ENCODE data around the gene SLC8B1. TPM values are rescaled to one million over a fixed set of nuclear protein-coding genes. Genes with fewer than 3 reads are reported as not detected.

Gene SLC8B1
- polyA plus RNA-seq, 1 donor (not counting 4 experiments of a cell fraction or from before 2014, with no cell fraction given): 8.0 TPM

- TF ChIP-seq EZH2 (IDR thresholded peaks at IDR 0.05; ENCODE audit: low read length): no peak
- TF ChIP-seq, protein P1, sequence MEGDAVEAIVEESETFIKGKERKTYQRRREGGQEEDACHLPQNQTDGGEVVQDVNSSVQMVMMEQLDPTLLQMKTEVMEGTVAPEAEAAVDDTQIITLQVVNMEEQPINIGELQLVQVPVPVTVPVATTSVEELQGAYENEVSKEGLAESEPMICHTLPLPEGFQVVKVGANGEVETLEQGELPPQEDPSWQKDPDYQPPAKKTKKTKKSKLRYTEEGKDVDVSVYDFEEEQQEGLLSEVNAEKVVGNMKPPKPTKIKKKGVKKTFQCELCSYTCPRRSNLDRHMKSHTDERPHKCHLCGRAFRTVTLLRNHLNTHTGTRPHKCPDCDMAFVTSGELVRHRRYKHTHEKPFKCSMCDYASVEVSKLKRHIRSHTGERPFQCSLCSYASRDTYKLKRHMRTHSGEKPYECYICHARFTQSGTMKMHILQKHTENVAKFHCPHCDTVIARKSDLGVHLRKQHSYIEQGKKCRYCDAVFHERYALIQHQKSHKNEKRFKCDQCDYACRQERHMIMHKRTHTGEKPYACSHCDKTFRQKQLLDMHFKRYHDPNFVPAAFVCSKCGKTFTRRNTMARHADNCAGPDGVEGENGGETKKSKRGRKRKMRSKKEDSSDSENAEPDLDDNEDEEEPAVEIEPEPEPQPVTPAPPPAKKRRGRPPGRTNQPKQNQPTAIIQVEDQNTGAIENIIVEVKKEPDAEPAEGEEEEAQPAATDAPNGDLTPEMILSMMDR (optimal IDR thresholded peaks at IDR 0.05 in 1 of 3, IDR thresholded peaks at IDR 0.05 in 1 of 3, conservative IDR thresholded peaks at IDR 0.05 in 1 of 3; ENCODE audit: extremely low read depth in 1 of 3, insufficient read depth in 2 of 3, low read length in 3 of 3): no peak
- Histone ChIP-seq H3K9me1 (ENCODE audit: control insufficient read depth, extremely low read depth, insufficient read depth, low read length) (no peaks in the 10 kb centered on the region), H3K9me3 (ENCODE audit: control insufficient read depth, low read depth, low read length) (no peaks in the 10 kb centered on the region), H3K4me1 (ENCODE audit: control insufficient read depth, extremely low read depth, insufficient read depth, low read length) (peaks cover 5% of the 10 kb centered on the region), H2AFZ (ENCODE audit: control insufficient read depth, low read length) (no peak overlapping the region), H3K27ac (ENCODE audit: control insufficient read depth, insufficient read depth, low read length) (no peak overlapping the region), H3K36me3 (ENCODE audit: control insufficient read depth in 2 of 2, extremely low read depth in 1 of 2, insufficient read depth in 2 of 2, low read length in 2 of 2) (peaks cover 4 to 11% of the 10 kb centered on the region in 2 experiments), H3K27me3 (ENCODE audit: control insufficient read depth, extremely low read depth, insufficient read depth, low read length) (no peaks in the 10 kb centered on the region), H3K79me2 (ENCODE audit: control insufficient read depth, insufficient read depth, low read length) (no peaks in the 10 kb centered on the region), H3K9ac (ENCODE audit: control insufficient read depth, extremely low read depth, insufficient read depth, low read length) (no peak overlapping the region), H3K4me2 (ENCODE audit: control insufficient read depth, extremely low read depth, insufficient read depth, low read depth, low read length) (no peak overlapping the region), H4K20me1 (ENCODE audit: control insufficient read depth, extremely low read depth, insufficient read depth, low read length) (no peaks in the 10 kb centered on the region), H3K4me3 (ENCODE audit: control insufficient read depth in 2 of 3, extremely low read depth in 1 of 3, insufficient read depth in 2 of 3, low read depth in 1 of 3, low read length in 3 of 3) (no peak overlapping the region)
- dilution Hi-C loops (cut with MboI; ENCODE audit: extremely low pct_ligation_motif_present, low sequenced_read_pairs): no loop called here
- FAIRE-seq (no peak), DNase-seq (ENCODE audit: low read depth, low spot score) (no peak)
Observed at GRCh38 chr12:113330505-113330904, 4.4 kb downstream of the SLC8B1 start.

DNA sequence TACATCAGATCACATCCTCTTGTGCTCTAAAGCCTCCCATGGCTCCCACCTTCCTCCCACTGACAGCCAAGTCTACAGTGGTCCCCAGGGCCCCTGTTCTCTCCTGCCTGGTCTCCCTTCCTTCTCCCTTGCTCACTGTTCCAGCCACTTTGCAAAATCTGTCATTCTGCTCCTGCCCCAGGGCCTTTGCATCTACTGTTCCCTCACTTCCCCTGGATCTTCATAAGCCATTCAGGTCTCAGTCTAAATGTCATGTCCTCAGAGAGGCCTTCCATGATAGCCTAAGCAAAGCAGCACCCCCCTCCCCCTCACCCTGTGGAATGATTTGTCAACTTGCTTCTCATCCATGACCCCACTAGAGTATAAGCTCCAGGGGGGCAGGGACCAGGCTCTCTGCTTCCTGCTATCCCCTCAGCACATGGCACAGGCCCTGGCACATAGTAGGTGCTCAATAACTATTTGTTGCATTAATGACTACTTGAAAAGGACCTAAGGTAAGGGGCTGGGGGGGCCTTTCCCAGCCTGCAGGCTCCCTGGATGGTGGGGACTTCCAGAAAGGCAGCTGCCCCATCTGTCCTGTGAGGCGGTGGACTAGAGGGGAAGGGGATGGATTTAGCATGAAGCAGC lies 5.0 kb downstream of the SLC8B1 start:
- TF ChIP-seq EZH2 (IDR thresholded peaks at IDR 0.05; ENCODE audit: low read length): no peak
- TF ChIP-seq, protein P1 (optimal IDR thresholded peaks at IDR 0.05 in 1 of 3, IDR thresholded peaks at IDR 0.05 in 1 of 3, conservative IDR thresholded peaks at IDR 0.05 in 1 of 3; ENCODE audit: extremely low read depth in 1 of 3, insufficient read depth in 2 of 3, low read length in 3 of 3): no peak
- Histone ChIP-seq H3K9ac (ENCODE audit: control insufficient read depth, extremely low read depth, insufficient read depth, low read length) (no peak overlapping the region), H3K36me3 (ENCODE audit: control insufficient read depth in 2 of 2, extremely low read depth in 1 of 2, insufficient read depth in 2 of 2, low read length in 2 of 2) (peaks cover 4 to 11% of the 10 kb centered on the region in 2 experiments), H3K79me2 (ENCODE audit: control insufficient read depth, insufficient read depth, low read length) (no peaks in the 10 kb centered on the region), H3K4me1 (ENCODE audit: control insufficient read depth, extremely low read depth, insufficient read depth, low read length) (peaks cover 5% of the 10 kb centered on the region), H3K4me3 (ENCODE audit: control insufficient read depth in 2 of 3, extremely low read depth in 1 of 3, insufficient read depth in 2 of 3, low read depth in 1 of 3, low read length in 3 of 3) (no peak overlapping the region), H2AFZ (ENCODE audit: control insufficient read depth, low read length) (no peak overlapping the region), H3K4me2 (ENCODE audit: control insufficient read depth, extremely low read depth, insufficient read depth, low read depth, low read length) (no peak overlapping the region), H3K27ac (ENCODE audit: control insufficient read depth, insufficient read depth, low read length) (no peak overlapping the region), H3K27me3 (ENCODE audit: control insufficient read depth, extremely low read depth, insufficient read depth, low read length) (no peaks in the 10 kb centered on the region), H4K20me1 (ENCODE audit: control insufficient read depth, extremely low read depth, insufficient read depth, low read length) (no peaks in the 10 kb centered on the region), H3K9me3 (ENCODE audit: control insufficient read depth, low read depth, low read length) (no peaks in the 10 kb centered on the region), H3K9me1 (ENCODE audit: control insufficient read depth, extremely low read depth, insufficient read depth, low read length) (no peaks in the 10 kb centered on the region)
- DNase-seq (ENCODE audit: low read depth, low spot score): no peak
- FAIRE-seq: no peak
- dilution Hi-C loops (cut with MboI; ENCODE audit: extremely low pct_ligation_motif_present, low sequenced_read_pairs): no loop called here

All from keratinocyte (primary cell).